Testis (tissue), 3 donors: ENCODE data around the gene IPMK. TPM values are rescaled to one million over a fixed set of nuclear protein-coding genes. Genes with fewer than 3 reads are reported as not detected.

Experiments
- DNase-seq: peaks from one replicate; pipeline ENCODE4 v3.0.0-alpha.2; 2019
- H3K27ac ChIP-seq, 2 donors: fragments of 200-600 bp; sonication (generic); one replicate each; pipeline ENCODE4 v1.5.1; 2019
- H3K27me3 ChIP-seq: fragments of 200-600 bp; sonication (generic); one replicate; pipeline ENCODE4 v1.5.1; 2019
- H3K36me3 ChIP-seq: fragments of 200-600 bp; sonication (generic); one replicate; pipeline ENCODE4 v1.5.1; 2017; ENCODE audit warnings: low read depth; ENCODE audit errors: missing control alignments
- H3K4me1 ChIP-seq: fragments of 200-600 bp; sonication (generic); one replicate; pipeline ENCODE4 v1.5.1; 2019
- H3K4me3 ChIP-seq, 2 donors: fragments of 200-600 bp; sonication (generic); one replicate each; pipeline ENCODE4 v1.5.1; 2017 to 2019
- H3K9me3 ChIP-seq: fragments of 200-600 bp; sonication (generic); one replicate; pipeline ENCODE4 v1.5.1; 2017
- POLR2A ChIP-seq: fragments of 450-650 bp; IDR thresholded peaks from one replicate; pipeline ENCODE4 v1.6.1; 2017; ENCODE audit warnings: antibody characterized with exemption, mild to moderate bottlenecking, moderate library complexity
- WGBS, 2 donors: methylation state at CpG; one replicate each; pipeline ENCODE4 v1.1.5; 2018; 5-methylcytosine and 5-hydroxymethylcytosine counted together
- intact Hi-C: fragments of 100-400 bp; cut with DNase I; formaldehyde crosslinking; loops from one replicate; pipeline ENCODE4 v1.15.1; 2023; ENCODE audit warnings: low total_unique reads
- polyA plus RNA-seq: library from polyadenylated mRNA; stranded (reverse); fragments of 350-450 nt; fragmentation: Illumina TruSeq; extraction: RNeasy Lipid Tissue Mini Kit (QIAGEN cat#74804); gene quantifications from one replicate; pipeline ENCODE4 v1.2.3, GENCODE V29; 2014; ENCODE audit warnings: low read depth, low replicate concordance; ENCODE audit not compliant: insufficient read depth
- total RNA-seq, 2 donors: library from RNA; depleted of rRNA; stranded (reverse); fragments of >200 nt; gene quantifications; one replicate each; pipeline ENCODE4 v1.2.3, GENCODE V29; 2016
- TF ChIP-seq, protein P1 (sequence below), 3 experiments: fragments of 450-650 bp in 2 of 3; fragments of 200-600 bp in 1 of 3; sonication (generic) in 1 of 3; IDR thresholded peaks; one replicate each; pipeline ENCODE4 v1.5.1; 2016 to 2019; ENCODE audit warnings: antibody characterized with exemption in 3 of 3, mild to moderate bottlenecking in 2 of 3, moderate library complexity in 1 of 3

Gene IPMK
- total and polyA plus RNA-seq, 3 donors from 2014 or later = 3.3 to 4.3 (median 3.7) TPM

DNA sequence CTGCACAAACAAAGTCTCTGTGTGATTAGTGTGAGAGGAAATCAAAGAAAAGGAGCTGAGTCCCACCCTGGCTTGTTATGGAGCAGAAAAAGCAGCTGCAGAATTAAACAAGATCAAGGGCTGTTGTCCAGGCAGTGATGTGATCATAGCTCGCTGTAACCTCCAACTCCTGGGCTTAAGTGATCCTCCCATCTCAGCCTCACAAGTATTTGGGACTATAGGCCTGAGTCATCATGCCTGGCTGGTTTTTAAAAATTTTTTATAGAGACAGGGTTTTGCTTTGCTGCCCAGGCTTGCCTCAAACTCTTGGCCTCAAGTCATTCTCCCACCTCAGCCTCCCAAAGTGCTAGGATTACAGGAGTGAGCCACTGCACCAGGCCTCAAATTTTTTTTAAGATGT lies 88.9 kb downstream of the IPMK start:
- intact Hi-C loops = no loop called here
- TF ChIP-seq, protein P1, sequence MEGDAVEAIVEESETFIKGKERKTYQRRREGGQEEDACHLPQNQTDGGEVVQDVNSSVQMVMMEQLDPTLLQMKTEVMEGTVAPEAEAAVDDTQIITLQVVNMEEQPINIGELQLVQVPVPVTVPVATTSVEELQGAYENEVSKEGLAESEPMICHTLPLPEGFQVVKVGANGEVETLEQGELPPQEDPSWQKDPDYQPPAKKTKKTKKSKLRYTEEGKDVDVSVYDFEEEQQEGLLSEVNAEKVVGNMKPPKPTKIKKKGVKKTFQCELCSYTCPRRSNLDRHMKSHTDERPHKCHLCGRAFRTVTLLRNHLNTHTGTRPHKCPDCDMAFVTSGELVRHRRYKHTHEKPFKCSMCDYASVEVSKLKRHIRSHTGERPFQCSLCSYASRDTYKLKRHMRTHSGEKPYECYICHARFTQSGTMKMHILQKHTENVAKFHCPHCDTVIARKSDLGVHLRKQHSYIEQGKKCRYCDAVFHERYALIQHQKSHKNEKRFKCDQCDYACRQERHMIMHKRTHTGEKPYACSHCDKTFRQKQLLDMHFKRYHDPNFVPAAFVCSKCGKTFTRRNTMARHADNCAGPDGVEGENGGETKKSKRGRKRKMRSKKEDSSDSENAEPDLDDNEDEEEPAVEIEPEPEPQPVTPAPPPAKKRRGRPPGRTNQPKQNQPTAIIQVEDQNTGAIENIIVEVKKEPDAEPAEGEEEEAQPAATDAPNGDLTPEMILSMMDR (IDR thresholded peaks at IDR 0.05) = no peak
- no peak for TF ChIP-seq POLR2A
- no peak overlapping the region for H3K4me3 ChIP-seq
- 9 to 47% methylated on average over 1 of the region's 1 CpG for WGBS, 2 donors
- H3K27ac ChIP-seq = no peak overlapping the region
- no peaks in the 10 kb centered on the region for H3K4me1 ChIP-seq
- no peaks in the 10 kb centered on the region for H3K27me3 ChIP-seq
- H3K9me3 ChIP-seq = no peaks in the 10 kb centered on the region
- no peak for DNase-seq
- H3K36me3 ChIP-seq = no peaks in the 10 kb centered on the region

DNA sequence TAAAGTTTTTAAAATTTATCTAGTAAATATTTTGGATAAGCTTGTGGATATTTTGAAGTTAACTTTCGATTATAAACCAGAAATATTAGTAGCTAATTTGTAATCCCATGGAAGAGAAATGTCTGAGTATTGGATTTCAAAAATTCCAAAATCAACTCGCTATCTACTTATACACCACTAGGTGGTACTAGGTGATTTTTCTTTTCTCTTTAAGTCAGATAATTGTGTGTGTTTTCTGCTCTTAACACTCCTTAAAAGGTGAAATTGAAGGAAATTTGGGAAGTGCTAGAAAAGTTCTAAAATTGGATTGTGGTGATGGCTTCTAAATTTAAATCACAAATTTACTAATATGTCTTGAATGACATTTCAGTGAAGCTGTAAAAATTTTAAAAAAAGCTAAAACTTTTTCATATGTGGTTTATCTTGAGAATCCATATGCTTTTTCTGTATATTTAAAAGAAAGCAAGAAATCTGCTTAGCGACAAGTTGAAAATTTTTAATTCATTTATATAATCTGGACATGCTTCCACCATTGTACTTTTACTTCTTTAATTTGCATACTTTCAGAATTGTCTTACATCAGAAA lies 90.2 kb downstream of the IPMK start:
- Histone ChIP-seq H3K36me3 (no peaks in the 10 kb centered on the region), H3K9me3 (no peaks in the 10 kb centered on the region), H3K27ac (no peak overlapping the region), H3K4me3 (no peak overlapping the region), H3K27me3 (no peaks in the 10 kb centered on the region), H3K4me1 (no peaks in the 10 kb centered on the region)
- DNase-seq = no peak
- 29 to 48% methylated on average over 3 of the region's 3 CpGs for WGBS, 2 donors
- intact Hi-C loops = no loop called here
- no peak for TF ChIP-seq POLR2A
- TF ChIP-seq, protein P1 (IDR thresholded peaks at IDR 0.05) = peak in 2 of 3 experiments; percentile 24 to 53

DNA sequence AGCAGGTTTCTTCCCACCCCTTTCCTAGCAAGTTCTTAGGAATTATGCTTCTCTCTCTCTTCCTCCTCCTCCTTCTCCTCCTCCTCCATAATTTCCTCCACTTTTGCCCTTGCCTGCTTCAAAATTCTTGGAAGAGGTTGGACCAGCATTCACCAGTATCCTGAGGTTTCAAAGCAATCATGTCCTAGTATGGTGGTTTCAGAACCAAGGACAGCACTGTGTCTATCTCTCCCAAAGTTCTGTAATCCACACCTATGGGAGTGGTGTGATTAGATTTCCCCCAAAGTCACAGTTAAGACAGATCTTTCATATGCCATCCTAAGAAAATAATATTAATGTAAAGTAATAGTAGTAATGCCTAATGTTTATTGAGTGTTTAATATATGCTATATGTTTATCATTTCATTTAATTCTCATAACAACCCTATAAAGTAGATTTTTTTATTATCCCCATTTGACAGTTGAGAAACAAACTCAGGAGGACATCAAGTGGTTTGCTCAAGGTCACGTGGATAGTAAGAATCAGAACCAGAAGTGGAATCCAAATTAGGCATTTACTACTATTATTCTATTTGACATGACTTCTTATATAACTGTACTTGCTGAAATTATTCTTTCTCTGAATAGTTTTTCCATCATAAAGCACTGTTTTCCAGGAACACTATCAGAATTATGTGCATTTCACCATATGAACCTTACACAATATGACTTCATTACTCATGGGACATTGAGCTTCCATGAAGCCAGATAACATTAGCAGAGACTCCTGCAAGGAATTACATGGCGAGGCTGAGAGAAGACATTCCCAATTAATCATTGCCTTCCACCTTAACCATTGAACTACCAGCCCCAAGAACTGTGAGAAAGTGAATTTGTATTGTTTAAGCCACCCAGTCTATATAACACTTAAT lies 91.4 kb downstream of the IPMK start:
- Histone ChIP-seq H3K27me3 (no peaks in the 10 kb centered on the region), H3K27ac (no peak overlapping the region), H3K4me3 (no peak overlapping the region), H3K9me3 (no peaks in the 10 kb centered on the region), H3K36me3 (no peaks in the 10 kb centered on the region), H3K4me1 (no peaks in the 10 kb centered on the region)
- TF ChIP-seq POLR2A = no peak
- TF ChIP-seq, protein P1 (IDR thresholded peaks at IDR 0.05) = no peak
- WGBS, 2 donors = 36 to 39% methylated on average over 2 of the region's 2 CpGs
- no peak for DNase-seq
- intact Hi-C loops = no loop called here

DNA sequence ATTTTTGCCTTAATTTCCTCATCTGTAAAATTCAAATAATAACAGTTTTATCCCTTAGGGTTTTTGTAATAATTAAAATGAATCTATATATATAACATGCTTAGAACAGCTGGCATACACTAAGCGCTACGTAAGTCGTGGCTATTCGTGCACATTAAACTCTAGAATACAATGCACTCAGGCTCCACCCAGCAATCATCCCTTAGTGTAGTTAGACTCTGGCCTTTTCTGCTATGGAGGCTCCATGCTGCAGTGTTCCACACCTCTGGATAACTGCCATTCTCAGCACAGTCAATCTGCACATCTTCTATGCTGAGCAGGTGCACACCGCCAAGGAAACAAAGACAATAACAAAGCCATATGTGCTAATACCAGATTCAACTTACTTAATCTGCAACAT lies 92.9 kb downstream of the IPMK start:
- Histone ChIP-seq H3K27me3 (no peaks in the 10 kb centered on the region), H3K9me3 (no peaks in the 10 kb centered on the region), H3K27ac (no peak overlapping the region), H3K4me3 (no peak overlapping the region), H3K4me1 (no peaks in the 10 kb centered on the region), H3K36me3 (no peaks in the 10 kb centered on the region)
- no peak for DNase-seq
- intact Hi-C loops = no loop called here
- no peak for TF ChIP-seq POLR2A
- TF ChIP-seq, protein P1 (IDR thresholded peaks at IDR 0.05) = no peak
- WGBS, 2 donors = 87 to 91% methylated on average over 5 of the region's 5 CpGs
